HEK293T (cell line): ENCODE data around the gene SECISBP2.
A peak's percentile ranks its signal among the peaks of the same experiment; 100 is the strongest.
"Not testable (repeated sequence)": the region's sequence is repeated elsewhere in the genome, so short reads cannot be mapped to it uniquely, and the experiment has no call there.

Experiments
- CTCF ChIA-PET: fragments of 350-600 bp; formaldehyde crosslinking; extraction: SDS; loops from one replicate; lab custom pipeline; 2021; ENCODE audit warnings: antibody characterized with exemption, inconsistent platforms; lab: Yijun Ruan, JAX
- POLR2A ChIA-PET: fragments of 350-600 bp; formaldehyde crosslinking; extraction: SDS; loops from one replicate; lab custom pipeline; 2020; ENCODE audit warnings: antibody characterized with exemption, inconsistent platforms; lab: Yijun Ruan, JAX
- DNase-seq: peaks from one replicate; pipeline ENCODE4 v3.0.0; 2012; ENCODE audit warnings: mixed read lengths; ENCODE audit errors: extremely low spot score
- ARNT ChIP-seq: fragments of 450-650 bp; IDR thresholded peaks from 2 replicates; pipeline ENCODE4 v1.6.1; 2017; ENCODE audit warnings: mild to moderate bottlenecking
- BHLHE40 ChIP-seq: fragments of 450-650 bp; IDR thresholded peaks from 2 replicates; pipeline ENCODE4 v1.6.1; 2016; ENCODE audit warnings: mild to moderate bottlenecking, moderate library complexity, borderline replicate concordance
- CTBP1 ChIP-seq: fragments of 450-650 bp; IDR thresholded peaks from 2 replicates; pipeline ENCODE4 v1.6.1; 2016; ENCODE audit warnings: borderline replicate concordance
- ELF4 ChIP-seq: fragments of 450-650 bp; IDR thresholded peaks from 2 replicates; pipeline ENCODE4 v1.6.1; 2017; ENCODE audit warnings: antibody characterized with exemption
- FOXA1 ChIP-seq: fragments of 450-650 bp; IDR thresholded peaks from 2 replicates; pipeline ENCODE4 v1.6.1; 2016; ENCODE audit warnings: mild to moderate bottlenecking
- FOXK2 ChIP-seq: fragments of 450-650 bp; IDR thresholded peaks from 2 replicates; pipeline ENCODE4 v1.6.1; 2016; ENCODE audit warnings: mild to moderate bottlenecking
- FOXM1 ChIP-seq: fragments of 450-650 bp; IDR thresholded peaks from 2 replicates; pipeline ENCODE4 v1.6.1; 2017; ENCODE audit warnings: mild to moderate bottlenecking, borderline replicate concordance
- HDGF ChIP-seq: fragments of 450-650 bp; IDR thresholded peaks from 2 replicates; pipeline ENCODE4 v1.6.1; 2017; ENCODE audit warnings: antibody characterized with exemption, borderline replicate concordance
- L3MBTL2 ChIP-seq: fragments of 450-650 bp; conservative IDR thresholded peaks from 2 replicates; pipeline ENCODE4 v1.6.1; 2016; ENCODE audit warnings: mild to moderate bottlenecking
- LEF1 ChIP-seq: fragments of 450-650 bp; IDR thresholded peaks from 2 replicates; pipeline ENCODE4 v1.6.1; 2017; ENCODE audit warnings: mild to moderate bottlenecking, borderline replicate concordance
- NFRKB ChIP-seq: fragments of 450-650 bp; IDR thresholded peaks from 2 replicates; pipeline ENCODE4 v1.6.1; 2016; ENCODE audit warnings: mild to moderate bottlenecking, moderate library complexity
- PKNOX1 ChIP-seq: fragments of 450-650 bp; IDR thresholded peaks from 2 replicates; pipeline ENCODE4 v1.6.1; 2016
- SP1 ChIP-seq: fragments of 450-650 bp; IDR thresholded peaks from 2 replicates; pipeline ENCODE4 v1.6.1; 2017
- SUZ12 ChIP-seq: fragments of 450-650 bp; IDR thresholded peaks from 2 replicates; pipeline ENCODE4 v1.6.1; 2016; ENCODE audit warnings: mild to moderate bottlenecking
- TARDBP ChIP-seq: fragments of 450-650 bp; IDR thresholded peaks from 2 replicates; pipeline ENCODE4 v1.6.1; 2016
- ZNF384 ChIP-seq: fragments of 450-650 bp; IDR thresholded peaks from 2 replicates; pipeline ENCODE4 v1.6.1; 2016

SECISBP2 gene

GRCh38 chr9:89277454-89277853, 40.8 kb upstream of the SECISBP2 start:
- no peak for DNase-seq
- POLR2A ChIA-PET, result no interaction called here
- CTCF ChIA-PET, result interaction anchor here (0.6 kb wide), 1 partner anchor 174 kb away, joined by 3 read pairs; no protein-coding TSS in a partner anchor
- no peak for TF ChIP-seq SUZ12
- TF ChIP-seq BHLHE40, result no peak
- TF ChIP-seq CTBP1, result no peak

GRCh38 chr9:89278551-89278950, 39.7 kb upstream of the SECISBP2 start:
- DNase-seq, result no peak
- CTCF ChIA-PET, result interaction anchor here (0.5 to 1.1 kb wide), 2 partner anchors 19 to 22 kb away, joined by 3 to 4 read pairs; no protein-coding TSS in a partner anchor
- POLR2A ChIA-PET, result no interaction called here
- TF ChIP-seq ELF4 (no peak), SP1 (no peak), SUZ12 (no peak), L3MBTL2 (no peak), CTBP1 (no peak)

GRCh38 chr9:89278997-89279739, 39.1 kb upstream of the SECISBP2 start:
- POLR2A ChIA-PET, result no interaction called here
- CTCF ChIA-PET, result interaction anchor here (0.5 to 1.2 kb wide), 3 partner anchors 19 to 274 kb away, joined by 3 to 4 read pairs (median 3); no protein-coding TSS in a partner anchor
- peak; percentile 36 for DNase-seq
- TF ChIP-seq L3MBTL2, result no peak
- no peak for TF ChIP-seq SUZ12
- no peak for TF ChIP-seq FOXK2
- no peak for TF ChIP-seq ELF4
- TF ChIP-seq LEF1, result no peak
- no peak for TF ChIP-seq SP1
- TF ChIP-seq PKNOX1, result no peak
- no peak for TF ChIP-seq NFRKB
- no peak for TF ChIP-seq ZNF384
- no peak for TF ChIP-seq ARNT
- TF ChIP-seq BHLHE40, result no peak
- TF ChIP-seq CTBP1, result no peak
- no peak for TF ChIP-seq FOXM1
- no peak for TF ChIP-seq HDGF
- TF ChIP-seq FOXA1, result no peak
- no peak for TF ChIP-seq TARDBP

GRCh38 chr9:89281106-89281505, 37.2 kb upstream of the SECISBP2 start:
- no peak for DNase-seq
- ChIA-PET POLR2A (no interaction called here), CTCF (no interaction called here)
- TF ChIP-seq TARDBP (no peak), HDGF (no peak), L3MBTL2 (no peak)

- CTCF ChIA-PET, DNase-seq, POLR2A ChIA-PET: not testable (repeated sequence)
Observed at GRCh38 chr9:89282248-89282968, 35.9 kb upstream of the SECISBP2 start.

- no peak for DNase-seq
- CTCF ChIA-PET, result no interaction called here
- no peak for TF ChIP-seq SUZ12
- TF ChIP-seq PKNOX1, result no peak
- no peak for TF ChIP-seq CTBP1
- TF ChIP-seq FOXK2, result no peak
- no peak for TF ChIP-seq HDGF
- TF ChIP-seq LEF1, result no peak
- TF ChIP-seq ELF4, result no peak
- TF ChIP-seq ZNF384, result no peak
- no peak for TF ChIP-seq SP1
- no peak for TF ChIP-seq NFRKB
- no peak for TF ChIP-seq FOXM1
- TF ChIP-seq BHLHE40, result no peak
- TF ChIP-seq ARNT, result no peak
- TF ChIP-seq FOXA1, result no peak
- no peak for TF ChIP-seq TARDBP
- TF ChIP-seq L3MBTL2, result no peak
- POLR2A ChIA-PET, result no interaction called here
Observed at GRCh38 chr9:89284076-89284475, 34.2 kb upstream of the SECISBP2 start.

GRCh38 chr9:89291741-89292140, 26.6 kb upstream of the SECISBP2 start:
- no peak for TF ChIP-seq PKNOX1
- no peak for TF ChIP-seq LEF1
- no peak for DNase-seq
- CTCF ChIA-PET, result no interaction called here
- POLR2A ChIA-PET, result no interaction called here
